H1 (cell line): Measurements from ENCODE around the gene CHD6. TPM values are rescaled to one million over a fixed set of nuclear protein-coding genes. Genes with fewer than 3 reads are reported as not detected.

Experiments
- CHD1 ChIP-seq: IDR thresholded peaks from 2 replicates; pipeline ENCODE4 v1.6.1; 2012; ENCODE audit warnings: low read depth, low read length, improper control_type of control experiment
- CREB1 ChIP-seq: IDR thresholded peaks from 2 replicates; pipeline ENCODE4 v1.6.1; 2012; ENCODE audit warnings: inconsistent platforms
- CTBP2 ChIP-seq: IDR thresholded peaks from 2 replicates; pipeline ENCODE4 v1.7.0; 2011; ENCODE audit warnings: borderline replicate concordance, mild to moderate bottlenecking, moderate library complexity, mixed read lengths, low read length; ENCODE audit not compliant: insufficient read depth, insufficient read length
- KDM4A ChIP-seq: IDR thresholded peaks from one replicate; pipeline ENCODE4 v1.7.1; 2012; ENCODE audit warnings: low read depth, mild to moderate bottlenecking, moderate library complexity, low read length, inconsistent platforms; ENCODE audit not compliant: severe bottlenecking
- POLR2A ChIP-seq, 2 experiments: IDR thresholded peaks; 1 replicate in 1 of 2; 2 replicates in 1 of 2; pipeline ENCODE4 v1.6.1; 2011; ENCODE audit warnings: low read depth in 2 of 2, low read length in 2 of 2, mild to moderate bottlenecking in 2 of 2; ENCODE audit errors: control extremely low read depth in 1 of 2
- RAD21 ChIP-seq, 2 experiments: IDR thresholded peaks in 1 of 2; conservative IDR thresholded peaks in 1 of 2; 2 replicates each; pipeline ENCODE4 v1.6.1; 2011; ENCODE audit warnings: low read depth in 2 of 2, low read length in 2 of 2, improper control_type of control experiment in 1 of 2, inconsistent platforms in 1 of 2, mild to moderate bottlenecking in 1 of 2, moderate library complexity in 1 of 2
- SP4 ChIP-seq: IDR thresholded peaks from 2 replicates; pipeline ENCODE4 v1.6.1; 2012; ENCODE audit warnings: low read length, inconsistent platforms
- TCF12 ChIP-seq: IDR thresholded peaks from 2 replicates; pipeline ENCODE4 v1.6.1; 2011; ENCODE audit warnings: low read depth, mild to moderate bottlenecking, low read length
- polyA plus RNA-seq, 7 experiments: library from polyadenylated mRNA; depleted of rRNA in 3 of 7; stranded (reverse) in 5 of 7; unstranded in 2 of 7; fragments of >200 nt in 5 of 7; fragments of 200-250 nt in 2 of 7; gene quantifications; 1 replicate in 5 of 7; 2 replicates in 1 of 7; 4 replicates in 1 of 7; pipeline versions ENCODE4 v1.2.1 to v1.2.3, GENCODE V29; 2011 to 2013; ENCODE audit warnings: missing spikeins in 2 of 7, mixed read lengths in 2 of 7
- total RNA-seq: library from RNA; stranded (reverse); fragmentation: NEBNext Ultra II Directional; extraction: Animal tissue kit (Norgen Biotek cat#: 25700); gene quantifications from 2 replicates; pipeline ENCODE4 v1.2.1, GENCODE V29; 2021
- TF ChIP-seq, protein P1 (sequence below): IDR thresholded peaks from 2 replicates; pipeline ENCODE4 v1.6.1; 2012; ENCODE audit warnings: inconsistent platforms

The CHD6 gene
- total and polyA plus RNA-seq, 2 of the 8 experiments (the other 6 are each of a cell fraction or from before 2014, with no cell fraction given) = 11.1 to 62.9 TPM

DNA sequence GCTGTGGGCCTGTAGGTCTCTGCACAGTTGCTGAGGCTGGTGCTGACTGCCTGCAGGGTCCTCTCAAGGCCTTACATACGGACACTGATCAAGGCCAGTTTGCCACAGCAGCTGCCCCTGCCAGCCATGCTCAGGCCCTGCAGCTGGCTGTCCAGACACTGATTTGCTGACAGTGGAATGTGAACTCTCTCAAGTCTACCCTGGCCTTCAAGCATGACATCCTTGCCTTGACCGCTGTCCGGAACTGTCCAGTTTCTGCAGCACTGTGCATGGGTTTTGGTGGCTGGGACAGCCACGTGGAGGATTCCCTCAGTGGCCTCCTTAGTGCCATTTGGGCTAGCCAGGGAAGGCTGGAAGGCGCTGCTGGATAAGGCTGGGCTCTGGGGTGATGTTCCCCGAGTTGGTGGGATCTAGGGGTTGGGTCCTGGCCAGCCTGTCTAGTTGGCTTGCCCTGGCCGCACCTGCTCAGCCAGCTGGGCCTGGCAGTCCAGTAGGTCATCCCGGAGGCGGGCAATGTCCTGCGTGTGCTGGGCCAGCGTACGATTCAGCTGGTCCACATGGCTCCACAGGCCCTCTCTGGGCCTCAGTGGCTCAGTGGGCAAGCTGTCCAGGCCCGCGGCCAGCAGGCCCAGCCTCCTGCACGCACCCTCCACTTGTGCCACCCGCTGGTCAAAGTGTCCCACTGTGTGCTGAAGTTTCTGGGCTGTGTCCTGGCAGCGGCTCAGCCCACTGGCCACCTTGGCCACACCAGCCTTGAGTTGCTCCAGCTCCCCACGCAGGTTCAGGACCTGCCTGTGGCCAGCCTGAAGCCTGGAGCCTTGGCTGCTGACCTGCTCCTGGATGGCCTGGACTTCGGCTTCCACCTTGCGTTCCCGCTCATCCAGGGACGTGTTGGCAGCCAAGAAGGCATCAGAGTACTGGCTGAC is 257.1 kb downstream of the CHD6 start (continued):
- TF ChIP-seq, protein P1, sequence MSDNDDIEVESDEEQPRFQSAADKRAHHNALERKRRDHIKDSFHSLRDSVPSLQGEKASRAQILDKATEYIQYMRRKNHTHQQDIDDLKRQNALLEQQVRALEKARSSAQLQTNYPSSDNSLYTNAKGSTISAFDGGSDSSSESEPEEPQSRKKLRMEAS = no peak
- TF ChIP-seq CHD1 (no peak), KDM4A (no peak), SP4 (no peak), CREB1 (no peak), POLR2A (IDR thresholded peaks at IDR 0.05; ENCODE audit: control extremely low read depth in 1 of 2, low read depth in 2 of 2, low read length in 2 of 2) (no peak), TCF12 (no peak), RAD21 (IDR thresholded peaks at IDR 0.05 in 1 of 2, conservative IDR thresholded peaks at IDR 0.05 in 1 of 2; ENCODE audit: low read depth in 2 of 2, low read length in 2 of 2) (no peak), CTBP2 (no peak)
